HG03520 (cell line): ENCODE data around the gene CERCAM.
"Not testable (repeated sequence)": the region's sequence is repeated elsewhere in the genome, so short reads cannot be mapped to it uniquely, and the experiment has no call there.

Experiments used
- ATAC-seq: cut with Tn5 transposase; IDR thresholded peaks from one replicate; pipeline ENCODE4 v1.9.1; 2021; ENCODE audit warnings: mild to moderate bottlenecking, moderate library complexity; ENCODE audit not compliant: unreplicated experiment

The CERCAM gene

GRCh38 chr9:128416014-128416413, 4.6 kb upstream of the CERCAM start:
- ATAC-seq, result no peak

- no peak for ATAC-seq
These were observed 4.1 kb upstream of the CERCAM start for GRCh38 chr9:128416432-128417019.

GRCh38 chr9:128419061-128419925, 1.4 kb upstream of the CERCAM start:
- ATAC-seq, result no peak

GRCh38 chr9:128420060-128420650, 502 bp upstream of the CERCAM start:
- peak; percentile 69 for ATAC-seq

GRCh38 chr9:128421482-128421996, 882 bp downstream of the CERCAM start:
- ATAC-seq, result no peak

- not testable (repeated sequence) for ATAC-seq
These were observed 1.5 kb downstream of the CERCAM start for GRCh38 chr9:128422022-128422782.

- ATAC-seq, result no peak
These were observed 2.1 kb downstream of the CERCAM start for GRCh38 chr9:128422783-128423150.

- not testable (repeated sequence) for ATAC-seq
These were observed 2.7 kb downstream of the CERCAM start for GRCh38 chr9:128423356-128423755.

GRCh38 chr9:128424268-128424780, 3.7 kb downstream of the CERCAM start:
- ATAC-seq, result no peak

- ATAC-seq, result no peak
These were observed 8.2 kb downstream of the CERCAM start for GRCh38 chr9:128428644-128429512.

- no peak for ATAC-seq
These were observed 8.9 kb downstream of the CERCAM start for GRCh38 chr9:128429513-128430086.

- ATAC-seq, result no peak
These were observed 10.6 kb downstream of the CERCAM start for GRCh38 chr9:128431207-128431606.

GRCh38 chr9:128434340-128434739, 13.7 kb downstream of the CERCAM start:
- ATAC-seq, result no peak

- no peak for ATAC-seq
These were observed 15.0 kb downstream of the CERCAM start for GRCh38 chr9:128435611-128436010.

GRCh38 chr9:128438343-128439109, 17.9 kb downstream of the CERCAM start:
- no peak for ATAC-seq

GRCh38 chr9:128439273-128439672, 18.6 kb downstream of the CERCAM start:
- ATAC-seq, result no peak

- ATAC-seq, result no peak
These were observed 21.5 kb downstream of the CERCAM start for GRCh38 chr9:128442150-128442549.

- ATAC-seq, result not testable (repeated sequence)
These were observed 25.8 kb downstream of the CERCAM start for GRCh38 chr9:128446505-128446904.

- ATAC-seq, result no peak
These were observed 28.1 kb downstream of the CERCAM start for GRCh38 chr9:128448746-128449145.
